Epithelial cell of proximal tubule (primary cell): ENCODE measurements around the gene DST. TPM values are rescaled to one million over a fixed set of nuclear protein-coding genes. Genes with fewer than 3 reads are reported as not detected.

ENCODE experiments used
- DNase-seq: peaks from one replicate; pipeline ENCODE4 v3.0.0-alpha.2; 2011; ENCODE audit warnings: low read depth
- H3K4me3 ChIP-seq: 2 replicates; pipeline ENCODE4 v1.5.1; 2011; ENCODE audit warnings: low read depth, mild to moderate bottlenecking, low read length
- total RNA-seq: library from RNA; depleted of rRNA; stranded (reverse); fragments of >200 nt; gene quantifications from 2 replicates; pipeline ENCODE4 v1.2.3, GENCODE V29; 2015
- TF ChIP-seq, protein P1 (sequence below): conservative IDR thresholded peaks from 2 replicates; pipeline ENCODE4 v1.5.1; 2012; ENCODE audit warnings: low read depth, mild to moderate bottlenecking, low read length

DST gene
- total RNA-seq, 1 donor from 2014 or later = 97.7 TPM

GRCh38 chr6:56521454-56521853, 121.2 kb downstream of the DST start:
- TF ChIP-seq, protein P1, sequence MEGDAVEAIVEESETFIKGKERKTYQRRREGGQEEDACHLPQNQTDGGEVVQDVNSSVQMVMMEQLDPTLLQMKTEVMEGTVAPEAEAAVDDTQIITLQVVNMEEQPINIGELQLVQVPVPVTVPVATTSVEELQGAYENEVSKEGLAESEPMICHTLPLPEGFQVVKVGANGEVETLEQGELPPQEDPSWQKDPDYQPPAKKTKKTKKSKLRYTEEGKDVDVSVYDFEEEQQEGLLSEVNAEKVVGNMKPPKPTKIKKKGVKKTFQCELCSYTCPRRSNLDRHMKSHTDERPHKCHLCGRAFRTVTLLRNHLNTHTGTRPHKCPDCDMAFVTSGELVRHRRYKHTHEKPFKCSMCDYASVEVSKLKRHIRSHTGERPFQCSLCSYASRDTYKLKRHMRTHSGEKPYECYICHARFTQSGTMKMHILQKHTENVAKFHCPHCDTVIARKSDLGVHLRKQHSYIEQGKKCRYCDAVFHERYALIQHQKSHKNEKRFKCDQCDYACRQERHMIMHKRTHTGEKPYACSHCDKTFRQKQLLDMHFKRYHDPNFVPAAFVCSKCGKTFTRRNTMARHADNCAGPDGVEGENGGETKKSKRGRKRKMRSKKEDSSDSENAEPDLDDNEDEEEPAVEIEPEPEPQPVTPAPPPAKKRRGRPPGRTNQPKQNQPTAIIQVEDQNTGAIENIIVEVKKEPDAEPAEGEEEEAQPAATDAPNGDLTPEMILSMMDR = no peak
- H3K4me3 ChIP-seq = no peak overlapping the region
- no peak for DNase-seq

DNA sequence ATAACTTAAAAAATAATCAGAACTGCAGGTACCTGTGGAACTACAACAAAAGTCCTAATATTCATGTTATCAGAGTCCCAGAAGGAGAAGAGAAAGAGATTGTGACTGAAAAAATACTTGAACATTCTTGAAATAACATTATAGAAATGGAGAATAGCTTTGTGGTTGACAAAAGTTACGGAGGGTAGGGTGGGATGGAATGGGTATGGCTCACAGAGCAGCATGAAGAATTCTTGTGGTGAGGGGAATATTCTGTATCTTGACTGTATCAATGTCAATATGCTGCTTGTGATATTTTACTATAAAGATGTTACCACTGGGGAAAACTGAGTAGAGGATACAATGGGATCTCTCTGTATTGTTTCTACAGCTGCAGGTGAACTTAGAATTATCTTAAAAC, 122.5 kb downstream of the DST start:
- no peak overlapping the region for H3K4me3 ChIP-seq
- no peak for DNase-seq
- TF ChIP-seq, protein P1 = no peak

DNA sequence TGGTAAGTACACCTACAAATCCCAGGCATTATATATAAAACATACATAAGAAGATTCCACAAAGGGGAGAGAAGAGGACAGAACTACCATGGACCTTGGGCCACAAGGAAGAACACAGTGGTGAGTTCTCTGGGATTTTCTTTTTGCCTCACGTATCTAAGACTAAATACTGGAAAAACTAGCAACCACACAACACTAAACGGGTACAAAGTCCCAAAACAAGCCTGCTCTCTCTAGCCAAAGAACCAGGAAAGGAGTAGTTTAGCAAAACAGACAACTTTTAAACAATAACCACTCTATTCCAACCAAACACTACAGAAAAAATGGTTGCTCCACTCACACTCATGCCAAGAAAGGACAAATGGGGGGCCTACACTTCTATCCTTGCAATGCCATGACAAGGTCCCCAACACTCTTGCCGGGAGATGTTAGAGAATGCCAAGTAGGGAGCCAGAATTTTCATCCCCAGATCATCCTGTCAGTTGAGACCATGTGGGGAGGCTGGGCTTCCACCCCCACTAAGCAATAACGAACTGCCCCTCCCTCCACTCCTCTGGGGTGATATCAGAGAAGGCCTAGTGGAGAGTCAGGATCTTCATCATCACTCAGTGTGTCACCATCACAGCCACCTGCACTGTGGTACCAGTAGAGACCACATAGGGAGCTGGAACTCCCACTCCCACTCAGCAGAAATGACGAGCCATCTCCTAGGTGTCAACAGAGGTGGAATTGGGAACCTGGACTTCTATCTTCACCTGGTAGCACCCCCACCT, 123.5 kb downstream of the DST start:
- no peak for DNase-seq
- TF ChIP-seq, protein P1 = no peak
- H3K4me3 ChIP-seq = no peak overlapping the region

GRCh38 chr6:56517155-56517745, 125.4 kb downstream of the DST start:
- TF ChIP-seq, protein P1 = no peak
- H3K4me3 ChIP-seq = no peak overlapping the region
- DNase-seq = no peak

GRCh38 chr6:56516003-56516402, 126.7 kb downstream of the DST start:
- H3K4me3 ChIP-seq = no peak overlapping the region
- DNase-seq = no peak
- TF ChIP-seq, protein P1 = no peak

DNA sequence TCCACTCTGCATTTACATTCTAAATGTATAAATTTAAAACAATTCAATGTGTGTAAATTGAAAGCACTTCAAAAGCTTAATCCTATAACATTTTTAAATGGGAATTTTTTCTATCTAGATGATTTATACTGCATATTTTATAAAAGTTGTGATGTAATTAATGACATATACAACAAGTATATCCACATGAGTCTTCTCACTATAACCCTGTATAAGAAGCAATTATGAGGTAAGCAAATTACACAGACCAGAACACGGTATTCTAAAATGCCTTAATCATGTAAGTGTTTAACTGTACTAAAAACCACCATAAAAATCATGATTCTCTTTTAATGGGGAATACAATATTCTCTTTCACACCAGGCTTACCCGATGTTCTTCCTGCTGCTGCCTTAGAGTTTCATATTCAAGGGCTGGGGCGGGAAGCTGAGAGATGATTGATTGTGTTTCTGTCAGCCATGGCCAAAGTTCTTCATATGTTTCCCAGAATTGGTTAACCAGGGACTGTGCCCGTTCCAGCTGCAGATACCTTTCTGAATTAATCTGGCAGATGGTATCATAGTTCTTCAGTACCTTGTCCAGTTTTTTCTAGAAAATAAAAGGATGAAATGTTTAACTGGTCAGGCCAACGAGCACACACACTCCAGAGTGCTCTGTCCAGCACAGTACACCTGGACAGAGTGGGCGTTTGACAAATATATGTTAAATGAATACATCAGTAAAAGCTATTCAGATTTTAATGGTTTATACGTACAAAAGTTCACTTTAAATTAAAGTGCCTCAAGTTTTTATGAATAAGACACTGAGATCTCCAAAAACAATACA, 127.4 kb downstream of the DST start:
- H3K4me3 ChIP-seq = no peak overlapping the region
- TF ChIP-seq, protein P1 = no peak
- DNase-seq = no peak
